ENCODE data around the gene CCSER1.
"Not testable (repeated sequence)": the region's sequence is repeated elsewhere in the genome, so short reads cannot be mapped to it uniquely, and the experiment has no call there.

Gene CCSER1

DNA sequence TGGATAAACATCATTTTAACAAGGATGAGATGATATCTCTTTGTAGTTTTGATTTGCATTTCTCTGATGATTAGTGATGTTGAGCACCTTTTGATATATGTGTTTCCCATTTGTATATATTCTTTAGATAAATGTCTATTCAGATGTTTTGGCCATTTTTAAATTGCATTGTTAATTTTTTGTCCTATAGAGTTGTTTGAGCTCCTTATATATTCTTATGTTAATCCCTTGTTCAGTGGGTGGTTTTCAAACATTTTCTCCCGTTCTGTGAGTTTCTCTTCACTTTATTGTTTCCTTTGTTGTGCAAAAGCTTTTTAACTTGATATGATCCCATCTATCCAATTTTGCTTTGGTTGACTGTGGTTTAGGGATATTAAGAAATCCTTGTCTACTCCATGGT is 606.0 kb downstream of the CCSER1 start:
- no peak for DNase-seq

DNA sequence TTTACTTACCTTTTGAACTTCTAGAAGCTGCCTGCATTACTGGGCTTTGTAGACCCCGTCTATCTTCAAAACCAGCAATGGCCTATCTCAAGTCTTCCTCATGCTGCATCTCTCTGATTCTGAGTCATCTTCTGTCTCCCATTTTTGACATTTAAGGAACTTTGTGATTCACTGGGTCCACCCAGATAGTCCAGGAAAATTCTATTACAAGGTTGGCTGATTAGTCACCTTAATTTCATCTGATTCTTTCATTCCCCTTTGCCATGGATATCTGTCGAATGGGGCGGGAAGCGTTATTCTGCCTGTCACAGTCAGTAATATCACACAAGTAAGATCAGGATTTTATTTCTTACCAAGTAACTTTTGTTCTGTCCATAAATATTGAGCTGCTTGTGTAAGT is 618.0 kb downstream of the CCSER1 start:
- no peak for DNase-seq

DNA sequence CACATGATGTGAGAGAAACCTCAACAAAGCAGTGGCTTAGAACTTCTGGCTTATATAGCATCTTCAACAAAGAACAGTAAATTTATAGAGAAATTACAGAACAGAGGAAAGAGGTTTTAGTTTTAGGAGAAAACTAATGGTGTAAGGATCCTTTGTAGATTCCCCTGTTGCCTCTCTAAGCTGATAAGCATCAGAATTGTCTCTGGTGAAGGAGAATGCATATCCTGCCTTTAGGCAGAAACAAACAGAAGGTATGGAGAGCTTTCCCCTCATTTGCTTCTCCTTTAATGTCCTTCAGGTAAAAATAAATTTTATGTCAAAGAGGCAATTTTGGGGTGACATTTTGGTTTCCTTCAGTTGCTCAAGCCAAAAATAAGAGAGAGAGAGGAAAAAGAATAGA is 625.9 kb downstream of the CCSER1 start:
- DNase-seq, result no peak

DNA sequence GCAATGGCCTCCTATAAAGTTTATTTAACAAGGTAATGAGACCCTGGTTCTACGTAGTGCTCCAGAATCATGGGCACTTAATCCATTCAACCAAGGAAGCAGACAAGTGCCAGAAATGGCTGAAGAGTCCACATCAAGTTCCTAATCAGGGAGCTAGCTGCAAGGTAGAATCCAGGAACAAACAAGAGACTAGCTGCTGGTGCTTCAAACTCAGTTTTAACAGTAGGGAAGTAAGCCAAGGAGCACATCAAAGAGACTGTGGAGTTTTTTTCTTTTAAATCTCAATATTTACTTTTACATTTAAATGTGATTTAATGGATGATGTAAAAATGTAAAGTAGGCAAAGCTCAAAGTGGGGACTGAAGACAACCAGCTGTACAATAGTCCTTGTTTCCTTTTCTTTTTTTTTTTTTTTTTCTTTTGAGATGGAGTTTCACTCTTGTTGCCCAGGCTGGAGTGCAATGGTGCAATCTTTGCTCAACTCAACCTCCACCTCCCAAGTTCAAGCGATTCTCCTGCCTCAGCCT is 630.4 kb downstream of the CCSER1 start:
- DNase-seq, result no peak

DNA sequence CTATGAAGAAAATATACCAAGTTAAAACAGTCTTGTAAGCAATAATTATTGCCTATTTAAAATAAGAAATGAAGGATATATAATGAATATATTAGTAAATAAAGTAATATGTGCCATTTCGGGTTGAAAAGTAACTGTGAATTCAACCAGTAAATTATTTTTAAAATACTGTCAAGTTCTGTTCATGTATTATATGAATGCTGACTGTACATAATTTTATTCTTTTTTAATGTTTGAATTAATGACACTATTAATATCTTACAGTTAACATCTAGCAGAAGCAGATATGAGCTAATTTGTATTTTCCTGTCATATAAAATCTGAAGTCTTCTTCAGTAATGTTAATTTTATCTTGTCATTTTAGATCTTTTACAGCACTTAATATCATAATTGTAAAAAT is 632.9 kb downstream of the CCSER1 start:
- DNase-seq, result no peak

DNA sequence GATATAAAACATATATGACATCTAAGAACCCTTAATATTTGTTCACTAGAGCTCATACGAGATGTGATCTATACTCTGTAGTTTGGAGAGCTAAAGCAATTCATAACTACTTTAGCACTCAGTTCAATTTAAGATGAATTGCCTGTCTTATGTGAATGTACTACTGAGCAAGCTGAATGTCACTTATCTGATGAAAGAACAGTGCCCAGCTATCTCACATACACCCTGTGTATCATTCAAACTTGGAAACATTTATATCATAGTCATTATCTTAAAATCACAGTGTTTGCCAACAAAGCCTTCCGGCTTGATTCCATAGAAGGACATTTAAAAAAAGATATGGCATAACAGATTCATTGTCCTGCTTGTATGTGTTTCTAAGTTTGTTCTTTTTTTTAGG is 639.6 kb downstream of the CCSER1 start:
- DNase-seq, result no peak

DNA sequence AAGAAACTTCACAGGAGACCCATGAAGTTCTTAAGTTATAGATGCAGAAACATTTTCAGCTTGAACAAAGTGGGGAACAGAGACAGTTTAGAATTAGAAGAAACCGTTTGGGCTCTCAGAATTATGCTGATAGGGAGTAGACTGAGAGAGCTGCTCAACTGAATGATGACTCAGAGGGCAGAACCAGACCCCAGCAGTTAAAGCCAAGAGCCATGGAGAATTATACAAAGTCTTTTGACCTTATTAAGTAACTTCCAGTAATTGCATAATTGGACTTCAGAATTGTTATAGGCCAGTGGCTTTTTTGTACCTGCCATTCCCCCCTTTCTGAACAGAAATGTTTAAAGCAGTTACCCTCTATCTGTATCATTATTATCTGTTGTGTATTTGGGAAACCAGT is 642.1 kb downstream of the CCSER1 start:
- no peak for DNase-seq

DNA sequence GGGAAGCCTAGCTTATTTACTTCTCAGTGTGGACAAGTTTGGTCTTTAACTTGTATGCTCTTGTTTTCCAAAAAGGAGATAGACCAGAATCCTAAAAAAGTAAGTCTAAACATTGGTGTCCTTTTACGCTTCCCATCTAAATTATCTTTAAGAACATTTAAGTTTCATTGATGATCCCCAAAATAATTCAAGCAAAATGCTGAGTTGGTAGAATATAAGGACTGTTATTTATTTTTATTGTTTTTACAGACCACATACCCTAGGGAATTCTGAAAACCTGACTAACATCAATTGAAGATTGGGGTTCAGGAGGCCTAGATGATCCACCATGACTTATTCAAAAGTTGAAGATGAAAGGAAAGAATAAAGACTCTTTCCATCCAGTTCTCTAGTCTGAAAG is 653.0 kb downstream of the CCSER1 start:
- no peak for DNase-seq

DNA sequence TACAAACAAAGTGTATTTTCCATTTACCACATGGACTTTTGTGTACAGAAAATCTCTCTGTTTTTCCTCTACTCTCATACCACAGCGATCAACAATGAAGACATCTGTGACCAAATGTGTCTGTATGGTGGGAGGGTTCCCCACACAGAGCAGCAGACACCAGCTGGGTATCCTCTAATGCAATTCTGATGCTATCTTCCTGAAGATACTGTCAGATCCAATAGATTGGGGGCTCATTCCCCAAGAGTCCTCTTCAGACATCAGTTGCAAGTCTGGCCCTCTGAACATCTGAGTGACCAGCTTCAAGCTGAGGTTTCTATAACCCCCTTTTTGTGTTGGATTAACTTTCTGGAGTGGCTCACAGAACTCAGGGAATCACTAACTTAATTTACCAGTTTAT is 659.4 kb downstream of the CCSER1 start:
- no peak for DNase-seq

DNA sequence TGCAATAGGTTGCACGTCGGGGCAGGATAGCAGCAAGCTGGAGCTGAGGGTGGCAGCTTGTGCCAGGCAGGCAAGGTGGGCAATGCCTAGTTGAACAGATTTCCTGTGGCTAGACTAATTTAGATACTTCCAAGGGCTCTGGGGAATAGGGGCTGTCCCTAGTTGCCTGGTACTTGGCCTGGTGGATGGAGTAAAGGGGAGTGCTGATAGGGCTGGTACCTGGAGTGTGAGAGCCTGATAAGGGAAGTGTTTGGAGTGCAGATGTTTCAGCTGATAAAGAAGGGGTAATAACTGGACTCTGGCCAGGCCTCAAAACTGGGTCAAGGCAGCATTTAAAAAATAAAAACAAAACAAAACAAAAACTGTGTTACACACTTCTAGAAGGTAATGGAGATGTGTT is 665.5 kb downstream of the CCSER1 start:
- DNase-seq, result no peak

DNA sequence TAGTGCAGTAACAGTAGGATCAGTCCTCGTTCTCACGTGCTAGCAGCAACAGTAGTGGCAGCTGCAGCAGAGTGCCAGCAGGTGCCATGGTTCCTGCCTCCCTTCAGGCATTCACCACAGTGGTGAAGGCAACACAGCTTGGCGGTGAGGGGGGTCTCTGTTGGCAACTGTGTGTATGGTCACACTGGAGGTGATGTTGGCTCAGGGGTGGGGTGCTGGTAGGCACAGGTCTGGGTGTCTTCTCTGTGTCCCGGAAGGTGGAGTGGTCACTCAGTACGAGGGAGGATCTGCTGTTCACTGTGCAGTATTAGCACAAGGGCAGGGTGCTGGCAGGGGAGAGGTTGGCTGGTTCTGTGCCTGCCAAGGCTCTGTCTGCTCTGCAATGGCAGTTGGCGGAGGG is 671.8 kb downstream of the CCSER1 start:
- DNase-seq, result no peak

DNA sequence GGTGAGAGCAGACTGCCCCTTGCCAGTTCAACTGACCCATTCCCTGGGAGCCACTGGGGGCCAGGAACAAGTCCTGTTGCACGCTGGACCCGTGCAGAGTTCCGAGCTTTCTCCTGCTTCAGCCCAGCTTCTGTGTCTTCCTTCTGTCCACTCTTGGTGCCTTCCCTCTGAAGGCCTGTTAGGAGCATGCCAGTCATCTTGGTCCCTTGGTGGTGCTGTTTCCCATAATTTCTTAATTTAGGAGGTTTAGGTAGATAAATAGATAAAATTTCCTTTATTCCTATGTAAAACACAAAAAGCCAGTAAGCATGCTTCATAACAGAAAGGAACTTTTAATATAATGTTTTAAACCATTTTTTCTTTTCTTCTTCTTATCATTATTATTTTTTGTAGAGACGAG is 672.7 kb downstream of the CCSER1 start:
- DNase-seq, result no peak

DNA sequence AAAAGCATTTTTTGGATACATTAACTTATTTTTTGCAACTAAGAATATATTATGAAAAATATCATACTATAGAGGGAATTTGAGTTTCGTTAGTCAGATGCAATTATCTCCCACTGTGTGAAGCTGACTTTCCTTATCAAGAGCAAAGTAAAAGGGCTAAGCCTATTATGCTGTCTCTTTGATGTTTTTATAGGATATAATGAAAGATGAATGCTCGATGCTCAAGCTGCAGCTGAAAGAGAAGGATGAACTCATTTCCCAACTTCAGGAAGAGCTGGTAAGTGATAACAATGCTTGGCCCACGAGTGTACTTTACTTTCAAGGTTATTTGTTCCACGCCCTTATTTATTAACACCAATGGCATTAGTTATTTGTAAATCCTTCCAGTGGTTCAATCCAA is 688.4 kb downstream of the CCSER1 start:
- no peak for DNase-seq

DNA sequence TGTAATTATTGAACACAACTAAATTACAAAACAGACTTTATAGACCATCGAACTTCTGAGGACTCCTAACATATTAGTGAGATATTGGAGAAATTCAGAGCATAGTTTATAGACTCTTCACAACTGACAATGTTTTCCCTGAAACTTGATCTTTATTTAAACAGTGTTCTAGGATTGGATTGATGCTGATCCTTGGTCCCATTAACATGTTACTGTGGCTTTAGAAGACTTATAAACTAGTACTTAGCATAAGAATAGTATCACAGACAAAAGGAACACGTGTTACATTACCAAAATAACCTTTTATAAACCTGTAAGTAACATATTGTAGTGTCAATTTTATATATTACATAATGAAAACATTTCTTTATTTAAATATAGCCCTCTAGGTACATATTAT is 689.6 kb downstream of the CCSER1 start:
- DNase-seq, result no peak

DNA sequence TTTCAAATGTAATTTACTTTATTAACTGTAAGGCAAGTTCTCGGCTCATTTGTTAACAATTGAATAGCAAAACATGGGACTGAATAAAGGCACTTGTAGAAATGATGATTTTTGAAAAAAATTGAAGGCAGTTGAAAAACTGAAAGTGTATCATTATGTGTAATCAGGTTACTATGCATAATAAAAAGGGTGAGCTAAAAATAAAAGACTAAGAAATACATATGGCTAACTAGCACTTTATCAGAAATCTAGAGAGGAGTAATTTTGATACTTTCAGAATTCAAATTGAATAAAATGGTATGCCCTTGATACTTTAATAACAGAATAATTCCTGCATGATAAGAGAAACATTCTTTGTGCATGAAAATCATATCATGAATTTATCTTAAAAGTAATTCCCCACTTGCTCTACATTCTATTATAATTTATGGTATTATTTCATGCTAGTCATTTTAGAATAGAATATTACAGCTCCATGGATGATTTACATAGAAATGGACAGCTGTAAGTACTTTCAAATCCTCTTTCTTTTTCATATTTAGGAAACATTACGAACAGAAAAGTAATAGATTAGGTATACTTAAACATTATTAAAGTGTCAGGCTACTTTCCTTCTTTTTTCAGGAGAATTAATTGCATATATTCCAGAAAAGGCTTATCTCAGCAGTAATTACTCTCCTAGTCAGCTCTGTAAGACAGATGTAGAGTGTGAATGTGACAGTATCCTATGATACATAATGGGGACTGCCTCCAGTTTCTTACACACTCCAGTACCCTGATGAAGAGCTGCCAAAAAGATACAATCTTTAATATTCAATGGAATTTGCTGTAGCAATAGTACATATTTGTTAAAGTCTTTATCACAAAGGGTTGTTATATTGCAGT is 697.3 kb downstream of the CCSER1 start:
- no peak for DNase-seq

DNA sequence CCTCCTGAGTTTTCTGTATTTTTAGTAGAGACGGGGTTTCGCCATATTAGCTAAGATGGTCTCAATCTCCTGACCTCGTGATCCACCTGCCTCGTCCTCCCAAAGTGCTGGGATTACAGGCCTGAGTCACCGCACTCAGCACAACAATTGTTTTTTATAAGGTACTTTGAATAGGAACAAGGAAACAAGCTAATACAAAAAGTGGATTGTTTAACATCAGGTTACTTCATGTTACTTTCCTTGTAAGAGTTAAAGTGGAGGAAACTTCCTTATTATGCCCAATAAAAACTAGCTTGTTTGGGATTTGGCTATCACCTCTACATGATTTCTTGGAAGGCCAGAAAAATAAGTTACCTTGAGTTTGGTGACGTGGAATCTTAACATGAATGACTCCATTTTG is 698.7 kb downstream of the CCSER1 start:
- DNase-seq, result no peak

DNA sequence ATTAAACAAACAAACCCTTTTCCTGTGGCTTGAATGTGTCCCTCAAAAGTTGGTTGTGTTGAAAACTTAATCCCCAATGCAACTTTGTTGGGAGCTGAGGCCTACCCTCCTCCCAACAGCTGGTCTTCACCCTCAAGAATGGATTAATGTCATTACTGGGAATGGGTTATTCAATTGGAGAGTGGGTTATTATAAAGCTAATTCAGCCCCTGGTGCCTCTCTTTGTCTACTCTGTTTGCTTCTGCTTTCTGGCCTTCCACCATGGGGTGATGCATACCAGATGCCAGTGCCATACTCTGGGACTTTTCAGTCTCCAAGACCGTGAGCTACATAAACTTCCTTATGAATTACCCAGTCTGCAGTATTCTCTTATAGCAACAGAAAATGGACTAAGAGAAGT is 706.5 kb downstream of the CCSER1 start:
- DNase-seq, result no peak

DNA sequence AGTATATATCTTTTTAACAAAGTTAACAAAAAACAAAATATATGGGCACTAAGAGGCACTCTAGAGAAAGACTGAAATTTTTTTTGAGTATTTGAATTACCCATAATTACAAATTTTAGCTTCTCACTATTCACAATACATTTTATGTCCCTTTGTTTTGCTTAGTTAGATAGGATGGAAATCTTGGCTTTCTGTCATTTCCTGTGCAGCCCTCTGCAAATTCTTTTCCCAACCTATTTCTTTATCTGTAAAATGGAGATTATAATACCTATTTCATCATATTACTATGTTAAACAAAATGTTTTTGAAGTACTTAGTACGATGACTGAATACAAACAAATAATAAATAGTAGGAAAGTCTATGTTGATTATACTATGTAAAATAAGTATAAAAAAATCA is 710.0 kb downstream of the CCSER1 start:
- DNase-seq, result no peak

DNA sequence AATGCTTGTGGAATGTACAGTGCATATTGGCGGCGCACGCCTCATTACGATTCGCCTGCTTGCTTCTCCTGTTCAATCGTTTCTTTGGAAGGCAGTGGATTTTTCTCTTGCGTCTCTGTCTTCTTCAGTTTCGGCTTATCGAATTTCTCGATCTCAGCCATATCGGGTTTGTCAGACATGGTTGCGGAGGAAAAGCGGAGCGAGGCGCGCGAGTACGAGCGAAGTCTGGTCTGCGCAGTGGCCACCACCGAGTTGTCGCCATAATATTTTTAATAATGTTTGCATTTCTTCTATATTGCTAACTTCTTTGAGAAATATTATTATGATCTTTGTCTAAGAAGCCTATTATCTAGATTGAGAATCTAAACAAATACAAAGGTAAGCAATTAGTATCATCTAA is 711.7 kb downstream of the CCSER1 start:
- DNase-seq, result not testable (repeated sequence)

DNA sequence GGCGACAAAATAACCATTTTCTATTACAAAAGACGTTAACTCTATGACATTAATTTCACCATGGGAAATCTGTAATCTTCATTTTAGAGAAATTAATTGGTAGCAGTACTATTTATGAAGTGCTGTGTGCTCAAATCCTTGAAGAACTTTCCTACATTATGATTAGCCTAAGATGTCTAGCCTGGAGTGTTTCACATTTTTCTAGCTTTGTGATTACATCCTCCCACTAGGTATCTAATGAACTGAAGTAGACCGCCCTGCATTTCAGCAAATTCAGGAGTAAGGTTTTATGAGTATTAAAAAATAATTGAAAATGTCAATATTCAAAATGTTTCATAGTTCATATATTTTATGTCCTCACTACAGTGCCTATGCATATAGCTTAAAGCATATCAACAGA is 713.1 kb downstream of the CCSER1 start:
- DNase-seq, result no peak

DNA sequence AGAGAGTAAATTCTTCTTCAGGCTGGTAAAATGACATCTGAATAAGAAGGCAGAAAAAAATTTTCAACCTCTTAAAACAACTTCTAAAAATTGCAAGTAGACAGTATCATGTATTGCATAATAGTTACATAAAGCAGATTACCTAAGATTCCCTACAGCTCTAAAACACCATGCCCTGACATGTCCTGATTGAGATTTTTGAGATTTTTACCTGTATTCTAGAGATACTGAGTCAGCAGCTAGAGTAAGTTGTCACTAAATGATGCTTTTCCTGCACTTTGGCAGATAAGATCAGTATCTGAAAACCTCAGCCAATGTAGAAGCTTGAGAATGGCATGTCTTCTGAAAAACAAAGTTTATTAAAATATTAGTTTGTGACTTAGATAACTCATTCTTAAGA is 713.6 kb downstream of the CCSER1 start:
- DNase-seq, result no peak

DNA sequence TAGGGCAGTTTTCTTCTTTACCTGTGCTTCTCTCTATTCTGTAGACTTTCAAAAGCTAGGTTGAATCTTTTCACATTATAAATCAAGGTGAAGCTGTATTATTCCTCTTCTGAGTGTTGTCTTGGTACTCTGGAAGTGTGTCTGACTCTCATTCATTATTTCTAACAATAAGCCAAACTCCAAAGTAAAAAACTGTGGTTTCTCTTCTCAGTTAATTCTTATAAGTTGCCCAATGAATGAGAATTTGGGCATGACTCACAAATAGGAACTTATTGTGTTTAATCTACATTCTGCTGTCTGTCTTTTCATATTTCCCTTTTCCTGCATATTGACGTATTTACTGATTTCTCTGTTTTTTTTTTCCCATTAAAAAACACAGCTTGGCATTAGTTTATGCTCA is 714.5 kb downstream of the CCSER1 start:
- DNase-seq, result no peak

DNA sequence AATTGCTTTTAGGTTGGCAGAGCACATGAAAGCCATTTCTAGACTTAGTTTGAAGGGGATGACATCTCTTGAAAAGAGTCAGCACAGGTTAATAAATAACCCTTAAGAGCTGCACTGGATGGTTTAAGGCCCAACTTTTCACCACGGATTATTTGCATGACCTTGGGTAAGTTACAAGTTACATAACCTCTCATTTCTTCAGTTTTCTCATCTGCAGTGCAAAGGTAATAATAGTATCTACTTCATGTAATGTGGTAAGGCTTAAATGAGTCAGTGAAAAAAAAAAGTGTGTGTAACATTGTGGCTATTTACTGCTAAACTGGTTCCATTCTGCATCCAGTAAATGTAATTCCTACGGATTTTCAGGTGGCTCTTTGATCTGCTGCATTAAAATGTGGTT is 715.8 kb downstream of the CCSER1 start:
- DNase-seq, result no peak

DNA sequence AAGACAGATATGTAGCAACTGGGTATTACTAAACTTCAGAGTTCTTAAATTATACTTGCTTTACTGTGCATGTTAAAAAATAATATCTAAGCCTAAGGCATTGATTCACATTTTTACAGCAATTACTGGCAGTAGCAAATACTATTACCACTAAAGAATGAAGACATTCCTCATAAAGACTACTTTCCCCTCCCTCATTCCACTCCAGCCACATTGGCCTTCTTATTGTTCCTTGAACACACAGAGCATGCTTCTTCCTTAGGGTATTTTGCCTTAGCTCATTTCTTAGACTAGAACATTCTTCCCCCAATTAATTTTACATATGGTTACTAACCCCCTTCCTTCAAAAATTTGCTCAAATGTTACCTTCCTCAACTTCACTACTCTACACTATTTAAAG is 717.0 kb downstream of the CCSER1 start:
- DNase-seq, result no peak

DNA sequence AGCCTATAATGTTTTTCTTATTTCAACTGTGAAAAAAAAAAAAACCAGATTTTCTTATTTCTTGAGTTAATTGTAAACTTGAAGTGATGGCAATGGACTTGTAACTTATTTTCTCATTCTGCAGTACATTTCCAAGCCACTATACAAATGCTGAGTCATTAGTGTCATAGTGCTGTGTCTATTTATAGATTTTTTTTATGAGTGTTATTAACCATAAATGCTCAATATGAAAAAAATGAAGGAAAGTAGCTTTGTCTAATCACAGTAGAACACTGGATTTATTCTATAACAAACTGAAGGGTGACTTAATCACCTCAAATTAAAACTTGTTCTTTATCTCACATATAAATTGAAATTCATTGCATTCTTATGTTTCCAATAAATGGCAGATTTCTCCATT is 718.6 kb downstream of the CCSER1 start:
- no peak for DNase-seq
